ENCODE measurements around the gene GLRX3. TPM values are rescaled to one million over a fixed set of nuclear protein-coding genes. Genes with fewer than 3 reads are reported as not detected.
"Not testable (repeated sequence)": the region's sequence is repeated elsewhere in the genome, so short reads cannot be mapped to it uniquely, and the experiment has no call there.

GLRX3 gene
- 10 to 100 TPM in 4 of 5 donors, 1 to 10 TPM in 1; 1.2 to 80.5 (median 34.2) TPM for total RNA-seq
- polyA plus RNA-seq, result 10 to 100 TPM; 59.9 to 80.2 (median 72.0) TPM
- long read RNA-seq, donor 1, transcript GLRX3-201 (11 exons, 1,302 nt), result major isoform, 10 of 16 reads
- long read RNA-seq, donor 1, partial matches to known transcripts, result 5 of 16 reads
- long read RNA-seq, donor 1, other reads (novel, unspliced or antisense), result 0 of 16 reads
- long read RNA-seq, donor 2, transcript GLRX3-201 (11 exons, 1,302 nt), result major isoform, 20 of 30 reads
- long read RNA-seq, donor 2, partial matches to known transcripts, result 5 of 30 reads
- long read RNA-seq, donor 2, other reads (novel, unspliced or antisense), result 0 of 30 reads
- long read RNA-seq, donor 3, transcript GLRX3-201 (11 exons, 1,302 nt), result major isoform, 9 of 20 reads
- long read RNA-seq, donor 3, partial matches to known transcripts, result 8 of 20 reads
- long read RNA-seq, donor 3, other reads (novel, unspliced or antisense), result 0 of 20 reads
- long read RNA-seq, donor 4, partial matches to known transcripts, result 0 of 1 reads
- long read RNA-seq, donor 4, other reads (novel, unspliced or antisense), result 0 of 1 reads
- long read RNA-seq, donor 5, transcript GLRX3-201 (11 exons, 1,302 nt), result major isoform, 22 of 35 reads
- long read RNA-seq, donor 5, partial matches to known transcripts, result 8 of 35 reads
- long read RNA-seq, donor 5, other reads (novel, unspliced or antisense), result 0 of 35 reads
- long read RNA-seq, donor 6, transcript GLRX3-201 (11 exons, 1,302 nt), result major isoform, 34 of 65 reads
- long read RNA-seq, donor 6, transcript GLRX3-202 (12 exons, 3,827 nt), result minor isoform, 8 of 65 reads
- long read RNA-seq, donor 6, partial matches to known transcripts, result 19 of 65 reads
- long read RNA-seq, donor 6, other reads (novel, unspliced or antisense), result 0 of 65 reads
- long read RNA-seq, donor 7, transcript GLRX3-201 (11 exons, 1,302 nt), result major isoform, 21 of 55 reads
- long read RNA-seq, donor 7, transcript GLRX3-202 (12 exons, 3,827 nt), result minor isoform, 6 of 55 reads
- long read RNA-seq, donor 7, partial matches to known transcripts, result 27 of 55 reads
- long read RNA-seq, donor 7, other reads (novel, unspliced or antisense), result 0 of 55 reads
- long read RNA-seq, donor 8, transcript GLRX3-201 (11 exons, 1,302 nt), result major isoform, 20 of 33 reads
- long read RNA-seq, donor 8, partial matches to known transcripts, result 9 of 33 reads
- long read RNA-seq, donor 8, other reads (novel, unspliced or antisense), result 0 of 33 reads
- long read RNA-seq, donor 9, transcript GLRX3-201 (11 exons, 1,302 nt), result major isoform, 15 of 25 reads
- long read RNA-seq, donor 9, partial matches to known transcripts, result 6 of 25 reads
- long read RNA-seq, donor 9, other reads (novel, unspliced or antisense), result 0 of 25 reads
- long read RNA-seq, donor 10, transcript GLRX3-201 (11 exons, 1,302 nt), result major isoform, 8 of 9 reads
- long read RNA-seq, donor 10, partial matches to known transcripts, result 0 of 9 reads
- long read RNA-seq, donor 10, other reads (novel, unspliced or antisense), result 0 of 9 reads

- 0 to 1% (median 0%) methylated on average over 22 to 96 of the region's 96 CpGs for WGBS, 5 donors
These were observed at the start of gene GLRX3 for GRCh38 chr10:130136226-130137089. Gene GLRX3 (plus strand): TSS chr10:130136391. CDS start chr10:130136421, 30 bp downstream.

GRCh38 chr10:130090565-130090964 is 45.6 kb upstream of the GLRX3 start:
- intact Hi-C loops (cut with DNase I; ENCODE audit: low total_unique reads); H3K4me1 ChIP-seq; H3K9me3 ChIP-seq; H3K27ac ChIP-seq; H3K4me3 ChIP-seq; H3K27me3 ChIP-seq: not testable (repeated sequence)
- 57 to 82% (median 71%) methylated on average over 4 to 5 of the region's 5 CpGs for WGBS, 5 donors
- H3K36me3 ChIP-seq, result peaks cover 0 to 40% (median 10%) of the 10 kb centered on the region in 4 donors
- DNase-seq, result peak in 1 of 2 donors; percentile 9

More at GRCh38 chr10:130136226-130137089, at the start of gene GLRX3:
- intact Hi-C loops (cut with DNase I; ENCODE audit: low total_unique reads), result no loop called here
- peak; percentile 92 to 97 for DNase-seq
- Histone ChIP-seq H3K9me3 (no peaks in the 10 kb centered on the region), H3K36me3 (no peaks in the 10 kb centered on the region), H3K27ac (peak within 1 kb of the TSS; percentile 88 to 91 (median 89)), H3K27me3 (peaks cover 0 to 8% (median 0%) of the 10 kb centered on the region in 3 donors), H3K4me1 (peaks cover 24 to 54% (median 43%) of the 10 kb centered on the region in 4 donors), H3K4me3 (peak within 1 kb of the TSS; percentile 98 to 100 (median 98))
- TF ChIP-seq POLR2A (IDR thresholded peaks at IDR 0.05) (no peak), POLR2AphosphoS5 (IDR thresholded peaks at IDR 0.05) (peak in 2 of 3 donors; percentile 71 to 87)

- Histone ChIP-seq H3K4me1 (no peaks in the 10 kb centered on the region), H3K36me3 (peaks cover 0 to 15% (median 2%) of the 10 kb centered on the region in 4 donors), H3K27me3 (no peaks in the 10 kb centered on the region), H3K4me3 (no peak overlapping the region), H3K27ac (no peak overlapping the region), H3K9me3 (no peaks in the 10 kb centered on the region)
- 92 to 99% (median 96%) methylated on average over 6 of the region's 6 CpGs for WGBS, 5 donors
- intact Hi-C loops (cut with DNase I; ENCODE audit: low total_unique reads), result no loop called here
- no peak for DNase-seq
- TF ChIP-seq EP300 (IDR thresholded peaks at IDR 0.05), result no peak
- TF ChIP-seq CTCF (IDR thresholded peaks at IDR 0.05), result no peak
- no peak for TF ChIP-seq POLR2AphosphoS5 (IDR thresholded peaks at IDR 0.05)
- no peak for TF ChIP-seq POLR2A (IDR thresholded peaks at IDR 0.05)
These were observed 36.8 kb upstream of the GLRX3 start for GRCh38 chr10:130099344-130099743.

- Histone ChIP-seq H3K27me3 (no peaks in the 10 kb centered on the region), H3K4me3 (no peak overlapping the region), H3K36me3 (peaks cover 0 to 30% (median 7%) of the 10 kb centered on the region in 4 donors), H3K9me3 (no peaks in the 10 kb centered on the region), H3K27ac (no peak overlapping the region), H3K4me1 (peaks cover 10 to 17% (median 15%) of the 10 kb centered on the region in 4 donors)
- TF ChIP-seq POLR2AphosphoS5 (IDR thresholded peaks at IDR 0.05) (no peak), CTCF (IDR thresholded peaks at IDR 0.05) (no peak), EP300 (IDR thresholded peaks at IDR 0.05) (no peak), POLR2A (IDR thresholded peaks at IDR 0.05) (no peak)
- intact Hi-C loops (cut with DNase I; ENCODE audit: low total_unique reads), result no loop called here
- 79 to 89% (median 83%) methylated on average over 14 to 24 of the region's 24 CpGs for WGBS, 5 donors
- DNase-seq, result peak in 1 of 2 donors; percentile 12
These were observed 30.5 kb upstream of the GLRX3 start for GRCh38 chr10:130105724-130106123.

GRCh38 chr10:130108146-130108545 is 28.0 kb upstream of the GLRX3 start:
- H3K9me3 ChIP-seq; H3K4me3 ChIP-seq; intact Hi-C loops (cut with DNase I; ENCODE audit: low total_unique reads); H3K27ac ChIP-seq; DNase-seq; H3K27me3 ChIP-seq: not testable (repeated sequence)
- Histone ChIP-seq H3K4me1 (peaks cover 18 to 33% (median 30%) of the 10 kb centered on the region in 4 donors), H3K36me3 (peaks cover 0 to 26% (median 6%) of the 10 kb centered on the region in 4 donors)
- 67 to 82% (median 75%) methylated on average over 7 to 8 of the region's 8 CpGs for WGBS, 5 donors
